ENCODE data around the gene HSD3B2.
"Not testable (repeated sequence)": the region's sequence is repeated elsewhere in the genome, so short reads cannot be mapped to it uniquely, and the experiment has no call there.

Gene HSD3B2

GRCh38 chr1:119414950-119415349 lies at the start of gene HSD3B2:
HSD3B2 (plus strand) TSS chr1:119415150; CDS start chr1:119415420, 270 bp downstream.
- no peaks in the 10 kb centered on the region for H3K36me3 ChIP-seq (ENCODE audit: control insufficient read depth, insufficient read depth, low read length)

GRCh38 chr1:119366424-119366823 lies 48.5 kb upstream of the HSD3B2 start:
- H3K4me1 ChIP-seq (ENCODE audit: control insufficient read depth, insufficient read depth, low read length), result no peaks in the 10 kb centered on the region
- H3K36me3 ChIP-seq (ENCODE audit: control insufficient read depth, insufficient read depth, low read length), result no peaks in the 10 kb centered on the region
- no peak overlapping the region for H3K9ac ChIP-seq (ENCODE audit: low read length)

More at GRCh38 chr1:119414950-119415349, at the start of gene HSD3B2:
- Histone ChIP-seq H3K9ac (ENCODE audit: low read length) (no peak within 1 kb of the TSS), H3K4me3 (ENCODE audit: low read length) (no peak within 1 kb of the TSS), H3K4me1 (ENCODE audit: control insufficient read depth, insufficient read depth, low read length) (no peaks in the 10 kb centered on the region), H3K9me3 (ENCODE audit: control insufficient read depth, low read length) (no peaks in the 10 kb centered on the region), H3K27me3 (ENCODE audit: control insufficient read depth, insufficient read depth, low read length) (no peaks in the 10 kb centered on the region)

GRCh38 chr1:119367432-119368124 lies 47.4 kb upstream of the HSD3B2 start:
- Histone ChIP-seq H3K9me3 (ENCODE audit: control insufficient read depth, low read length) (no peaks in the 10 kb centered on the region), H3K27me3 (ENCODE audit: control insufficient read depth, insufficient read depth, low read length) (no peaks in the 10 kb centered on the region), H3K9ac (ENCODE audit: low read length) (no peak overlapping the region), H3K4me1 (ENCODE audit: control insufficient read depth, insufficient read depth, low read length) (no peaks in the 10 kb centered on the region), H3K36me3 (ENCODE audit: control insufficient read depth, insufficient read depth, low read length) (no peaks in the 10 kb centered on the region), H3K4me3 (ENCODE audit: low read length) (no peak overlapping the region)

More at GRCh38 chr1:119366424-119366823, 48.5 kb upstream of the HSD3B2 start:
- Histone ChIP-seq H3K4me3 (ENCODE audit: low read length) (no peak overlapping the region), H3K27me3 (ENCODE audit: control insufficient read depth, insufficient read depth, low read length) (no peaks in the 10 kb centered on the region), H3K9me3 (ENCODE audit: control insufficient read depth, low read length) (no peaks in the 10 kb centered on the region)

GRCh38 chr1:119368554-119368953 lies 46.4 kb upstream of the HSD3B2 start, which contains the start of gene HAO2:
HAO2 (plus strand) TSS chr1:119368785; CDS start chr1:119381086, 12,301 bp downstream.
- H3K36me3 ChIP-seq (ENCODE audit: control insufficient read depth, insufficient read depth, low read length), result no peaks in the 10 kb centered on the region
- no peak within 1 kb of the TSS for H3K9ac ChIP-seq (ENCODE audit: low read length)
- no peaks in the 10 kb centered on the region for H3K4me1 ChIP-seq (ENCODE audit: control insufficient read depth, insufficient read depth, low read length)
- H3K9me3 ChIP-seq (ENCODE audit: control insufficient read depth, low read length), result no peaks in the 10 kb centered on the region
- no peak within 1 kb of the TSS for H3K4me3 ChIP-seq (ENCODE audit: low read length)
- no peaks in the 10 kb centered on the region for H3K27me3 ChIP-seq (ENCODE audit: control insufficient read depth, insufficient read depth, low read length)

GRCh38 chr1:119370748-119371147 lies 44.2 kb upstream of the HSD3B2 start:
- Histone ChIP-seq H3K9ac (ENCODE audit: low read length) (no peak overlapping the region), H3K9me3 (ENCODE audit: control insufficient read depth, low read length) (no peaks in the 10 kb centered on the region), H3K27me3 (ENCODE audit: control insufficient read depth, insufficient read depth, low read length) (no peaks in the 10 kb centered on the region), H3K4me3 (ENCODE audit: low read length) (no peak overlapping the region), H3K36me3 (ENCODE audit: control insufficient read depth, insufficient read depth, low read length) (no peaks in the 10 kb centered on the region), H3K4me1 (ENCODE audit: control insufficient read depth, insufficient read depth, low read length) (no peaks in the 10 kb centered on the region)

GRCh38 chr1:119371815-119372214 lies 43.1 kb upstream of the HSD3B2 start:
- Histone ChIP-seq H3K4me1 (ENCODE audit: control insufficient read depth, insufficient read depth, low read length) (no peaks in the 10 kb centered on the region), H3K9me3 (ENCODE audit: control insufficient read depth, low read length) (no peaks in the 10 kb centered on the region), H3K4me3 (ENCODE audit: low read length) (no peak overlapping the region), H3K27me3 (ENCODE audit: control insufficient read depth, insufficient read depth, low read length) (no peaks in the 10 kb centered on the region), H3K9ac (ENCODE audit: low read length) (no peak overlapping the region), H3K36me3 (ENCODE audit: control insufficient read depth, insufficient read depth, low read length) (no peaks in the 10 kb centered on the region)

GRCh38 chr1:119372503-119373086 lies 42.4 kb upstream of the HSD3B2 start:
- H3K9ac ChIP-seq (ENCODE audit: low read length), result no peak overlapping the region
- H3K27me3 ChIP-seq (ENCODE audit: control insufficient read depth, insufficient read depth, low read length), result no peaks in the 10 kb centered on the region
- H3K9me3 ChIP-seq (ENCODE audit: control insufficient read depth, low read length), result no peaks in the 10 kb centered on the region
- H3K4me1 ChIP-seq (ENCODE audit: control insufficient read depth, insufficient read depth, low read length), result no peaks in the 10 kb centered on the region
- H3K4me3 ChIP-seq (ENCODE audit: low read length), result no peak overlapping the region
- no peaks in the 10 kb centered on the region for H3K36me3 ChIP-seq (ENCODE audit: control insufficient read depth, insufficient read depth, low read length)

GRCh38 chr1:119373465-119373864 lies 41.5 kb upstream of the HSD3B2 start:
- Histone ChIP-seq H3K27me3 (ENCODE audit: control insufficient read depth, insufficient read depth, low read length) (no peaks in the 10 kb centered on the region), H3K9me3 (ENCODE audit: control insufficient read depth, low read length) (no peaks in the 10 kb centered on the region), H3K36me3 (ENCODE audit: control insufficient read depth, insufficient read depth, low read length) (no peaks in the 10 kb centered on the region), H3K9ac (ENCODE audit: low read length) (no peak overlapping the region), H3K4me3 (ENCODE audit: low read length) (no peak overlapping the region), H3K4me1 (ENCODE audit: control insufficient read depth, insufficient read depth, low read length) (no peaks in the 10 kb centered on the region)

- Histone ChIP-seq H3K9me3 (ENCODE audit: control insufficient read depth, low read length) (no peaks in the 10 kb centered on the region), H3K27me3 (ENCODE audit: control insufficient read depth, insufficient read depth, low read length) (no peaks in the 10 kb centered on the region), H3K9ac (ENCODE audit: low read length) (no peak overlapping the region), H3K36me3 (ENCODE audit: control insufficient read depth, insufficient read depth, low read length) (no peaks in the 10 kb centered on the region), H3K4me1 (ENCODE audit: control insufficient read depth, insufficient read depth, low read length) (no peaks in the 10 kb centered on the region), H3K4me3 (ENCODE audit: low read length) (no peak overlapping the region)
Measured at GRCh38 chr1:119374208-119374874, 40.6 kb upstream of the HSD3B2 start.

- Histone ChIP-seq H3K27me3 (ENCODE audit: control insufficient read depth, insufficient read depth, low read length) (no peaks in the 10 kb centered on the region), H3K4me1 (ENCODE audit: control insufficient read depth, insufficient read depth, low read length) (no peaks in the 10 kb centered on the region), H3K9ac (ENCODE audit: low read length) (no peak overlapping the region), H3K4me3 (ENCODE audit: low read length) (no peak overlapping the region), H3K9me3 (ENCODE audit: control insufficient read depth, low read length) (no peaks in the 10 kb centered on the region), H3K36me3 (ENCODE audit: control insufficient read depth, insufficient read depth, low read length) (no peaks in the 10 kb centered on the region)
Measured at GRCh38 chr1:119375366-119375765, 39.6 kb upstream of the HSD3B2 start.

- Histone ChIP-seq H3K27me3 (ENCODE audit: control insufficient read depth, insufficient read depth, low read length) (no peaks in the 10 kb centered on the region), H3K9me3 (ENCODE audit: control insufficient read depth, low read length) (no peaks in the 10 kb centered on the region), H3K4me3 (ENCODE audit: low read length) (no peak overlapping the region), H3K9ac (ENCODE audit: low read length) (no peak overlapping the region), H3K4me1 (ENCODE audit: control insufficient read depth, insufficient read depth, low read length) (no peaks in the 10 kb centered on the region), H3K36me3 (ENCODE audit: control insufficient read depth, insufficient read depth, low read length) (no peaks in the 10 kb centered on the region)
Measured at GRCh38 chr1:119376594-119376993, 38.4 kb upstream of the HSD3B2 start.

- not testable (repeated sequence) for H3K4me3 ChIP-seq (ENCODE audit: low read length); H3K4me1 ChIP-seq (ENCODE audit: control insufficient read depth, insufficient read depth, low read length); H3K36me3 ChIP-seq (ENCODE audit: control insufficient read depth, insufficient read depth, low read length); H3K27me3 ChIP-seq (ENCODE audit: control insufficient read depth, insufficient read depth, low read length); H3K9ac ChIP-seq (ENCODE audit: low read length); H3K9me3 ChIP-seq (ENCODE audit: control insufficient read depth, low read length)
Measured at GRCh38 chr1:119377594-119377993, 37.4 kb upstream of the HSD3B2 start.
